DOHH2 (cell line): ENCODE data around the gene HAL.

Experiments used
- H3F3A ChIP-seq: fragments of 200-600 bp; sonication (generic), shearing (Covaris generic); 2 replicates; pipeline ENCODE4 v1.6.0; 2016; ENCODE audit warnings: antibody characterized with exemption, mild to moderate bottlenecking; ENCODE audit not compliant: control insufficient read depth, insufficient read depth
- H3K27ac ChIP-seq: fragments of 200-600 bp; sonication (generic); 2 replicates; pipeline ENCODE4 v1.5.1; 2014; ENCODE audit warnings: low read depth, mild to moderate bottlenecking, low read length, moderate library complexity
- H3K27me3 ChIP-seq: fragments of 200-600 bp; sonication (generic); 2 replicates; pipeline ENCODE4 v1.6.1; 2014; ENCODE audit warnings: mild to moderate bottlenecking, low read length, mixed read lengths; ENCODE audit not compliant: control insufficient read depth
- H3K36me3 ChIP-seq: fragments of 200-600 bp; sonication (generic); 2 replicates; pipeline ENCODE4 v1.6.1; 2014; ENCODE audit warnings: mild to moderate bottlenecking, low read length, moderate library complexity, mixed read lengths; ENCODE audit not compliant: control insufficient read depth
- H3K4me1 ChIP-seq: fragments of 200-600 bp; sonication (generic); 2 replicates; pipeline ENCODE4 v1.6.1; 2014; ENCODE audit warnings: mild to moderate bottlenecking, low read length, mixed read lengths; ENCODE audit not compliant: control insufficient read depth
- H3K4me2 ChIP-seq: fragments of 200-600 bp; sonication (generic); 2 replicates; pipeline ENCODE4 v1.6.0; 2014; ENCODE audit warnings: mild to moderate bottlenecking, low read length, moderate library complexity
- H3K4me3 ChIP-seq: fragments of 200-600 bp; sonication (generic); 2 replicates; pipeline ENCODE4 v1.5.1; 2014; ENCODE audit warnings: mild to moderate bottlenecking, low read length, mixed read lengths
- H3K79me2 ChIP-seq: fragments of 200-600 bp; sonication (generic); 2 replicates; pipeline ENCODE4 v1.6.1; 2014; ENCODE audit warnings: mild to moderate bottlenecking, low read length, mixed read lengths; ENCODE audit not compliant: control insufficient read depth
- H3K9me2 ChIP-seq: fragments of 200-600 bp; sonication (generic); replicated peaks from 2 replicates; pipeline ENCODE4 v1.6.1; 2014; ENCODE audit warnings: mild to moderate bottlenecking, low read length, mixed read lengths; ENCODE audit not compliant: control insufficient read depth
- H3K9me3 ChIP-seq: fragments of 200-600 bp; sonication (generic); 2 replicates; pipeline ENCODE4 v1.6.1; 2014; ENCODE audit warnings: antibody characterized with exemption, low read length, mixed read lengths; ENCODE audit not compliant: control insufficient read depth, insufficient read depth
- H4K20me1 ChIP-seq: fragments of 200-600 bp; sonication (generic); 2 replicates; pipeline ENCODE4 v1.6.0; 2014; ENCODE audit warnings: low read depth, mild to moderate bottlenecking, antibody characterized with exemption, low read length, moderate library complexity; ENCODE audit not compliant: control insufficient read depth, insufficient read depth
- EZH2phosphoT487 ChIP-seq: fragments of 200-600 bp; sonication (generic); IDR thresholded peaks from 2 replicates; pipeline ENCODE4 v1.6.1; 2017; ENCODE audit warnings: borderline replicate concordance, mild to moderate bottlenecking, antibody characterized with exemption, low read length, moderate library complexity, mixed read lengths
- TF ChIP-seq, protein P1 (sequence below): fragments of 200-600 bp; sonication (generic); IDR thresholded peaks from one replicate; pipeline ENCODE4 v1.5.1; 2014; ENCODE audit warnings: antibody characterized with exemption, mild to moderate bottlenecking, low read depth, low read length; ENCODE audit not compliant: poor library complexity, severe bottlenecking

The HAL gene

DNA sequence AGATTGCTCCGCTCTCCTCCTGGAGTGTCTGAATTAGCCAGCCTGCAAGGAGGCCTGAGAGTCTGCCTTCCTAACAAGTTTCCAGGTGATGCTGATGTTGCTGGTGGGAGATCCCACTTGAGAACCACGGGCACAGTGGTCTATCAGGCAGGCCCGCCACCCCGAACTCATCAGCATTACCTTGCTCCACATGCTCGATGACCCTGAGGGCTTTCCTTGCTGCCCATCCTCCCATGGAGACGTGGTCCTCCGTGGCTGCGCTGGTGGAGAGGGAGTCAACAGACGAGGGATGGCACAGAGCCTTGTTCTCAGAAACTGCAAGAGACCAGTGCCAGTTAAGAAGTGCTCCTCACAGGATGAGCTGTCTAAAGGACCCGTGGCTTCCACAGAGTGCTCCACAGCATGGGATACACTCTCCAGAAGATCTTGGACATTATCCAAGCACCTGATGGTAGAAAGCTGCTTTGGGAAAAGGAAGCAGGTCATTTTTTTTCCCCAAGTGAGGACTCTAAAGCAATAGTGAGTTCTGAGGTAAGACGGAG is 18.3 kb downstream of the HAL start:
- Histone ChIP-seq H3K4me1 (peaks cover 22% of the 10 kb centered on the region), H4K20me1 (no peaks in the 10 kb centered on the region), H3K27me3 (no peaks in the 10 kb centered on the region), H3K4me3 (no peak overlapping the region), H3K9me2 (no peaks in the 10 kb centered on the region), H3K27ac (no peak overlapping the region), H3F3A (no peaks in the 10 kb centered on the region), H3K4me2 (no peak overlapping the region), H3K36me3 (no peaks in the 10 kb centered on the region), H3K9me3 (no peaks in the 10 kb centered on the region), H3K79me2 (no peaks in the 10 kb centered on the region)
- TF ChIP-seq, protein P1, sequence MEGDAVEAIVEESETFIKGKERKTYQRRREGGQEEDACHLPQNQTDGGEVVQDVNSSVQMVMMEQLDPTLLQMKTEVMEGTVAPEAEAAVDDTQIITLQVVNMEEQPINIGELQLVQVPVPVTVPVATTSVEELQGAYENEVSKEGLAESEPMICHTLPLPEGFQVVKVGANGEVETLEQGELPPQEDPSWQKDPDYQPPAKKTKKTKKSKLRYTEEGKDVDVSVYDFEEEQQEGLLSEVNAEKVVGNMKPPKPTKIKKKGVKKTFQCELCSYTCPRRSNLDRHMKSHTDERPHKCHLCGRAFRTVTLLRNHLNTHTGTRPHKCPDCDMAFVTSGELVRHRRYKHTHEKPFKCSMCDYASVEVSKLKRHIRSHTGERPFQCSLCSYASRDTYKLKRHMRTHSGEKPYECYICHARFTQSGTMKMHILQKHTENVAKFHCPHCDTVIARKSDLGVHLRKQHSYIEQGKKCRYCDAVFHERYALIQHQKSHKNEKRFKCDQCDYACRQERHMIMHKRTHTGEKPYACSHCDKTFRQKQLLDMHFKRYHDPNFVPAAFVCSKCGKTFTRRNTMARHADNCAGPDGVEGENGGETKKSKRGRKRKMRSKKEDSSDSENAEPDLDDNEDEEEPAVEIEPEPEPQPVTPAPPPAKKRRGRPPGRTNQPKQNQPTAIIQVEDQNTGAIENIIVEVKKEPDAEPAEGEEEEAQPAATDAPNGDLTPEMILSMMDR: no peak
- no peak for TF ChIP-seq EZH2phosphoT487

DNA sequence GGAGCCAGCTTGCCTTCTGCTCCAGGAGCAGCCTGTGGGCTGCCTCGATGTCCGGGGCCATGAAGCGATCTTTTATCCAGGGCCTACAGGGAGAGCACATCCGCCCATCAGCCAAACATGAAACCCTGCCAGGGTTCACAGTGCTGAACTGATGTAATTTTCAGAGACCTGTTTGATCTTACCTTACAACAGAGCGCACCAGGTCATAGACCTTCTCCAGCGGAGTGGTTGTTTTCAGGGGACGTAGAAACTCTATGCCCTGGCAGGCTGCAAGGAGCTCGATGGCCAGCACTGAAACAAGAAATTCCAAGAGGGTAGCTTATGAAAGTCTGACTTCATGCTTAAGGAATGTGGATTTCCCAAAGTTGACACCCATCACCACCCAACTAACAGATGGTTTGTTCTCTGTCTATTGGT is 19.7 kb downstream of the HAL start:
- Histone ChIP-seq H3K4me2 (no peak overlapping the region), H3K27me3 (no peaks in the 10 kb centered on the region), H3K4me1 (peaks cover 22% of the 10 kb centered on the region), H3K79me2 (no peaks in the 10 kb centered on the region), H3K9me2 (no peaks in the 10 kb centered on the region), H4K20me1 (no peaks in the 10 kb centered on the region), H3K4me3 (no peak overlapping the region), H3K9me3 (no peaks in the 10 kb centered on the region), H3F3A (no peaks in the 10 kb centered on the region), H3K36me3 (no peaks in the 10 kb centered on the region), H3K27ac (no peak overlapping the region)
- TF ChIP-seq, protein P1: no peak
- TF ChIP-seq EZH2phosphoT487: no peak

DNA sequence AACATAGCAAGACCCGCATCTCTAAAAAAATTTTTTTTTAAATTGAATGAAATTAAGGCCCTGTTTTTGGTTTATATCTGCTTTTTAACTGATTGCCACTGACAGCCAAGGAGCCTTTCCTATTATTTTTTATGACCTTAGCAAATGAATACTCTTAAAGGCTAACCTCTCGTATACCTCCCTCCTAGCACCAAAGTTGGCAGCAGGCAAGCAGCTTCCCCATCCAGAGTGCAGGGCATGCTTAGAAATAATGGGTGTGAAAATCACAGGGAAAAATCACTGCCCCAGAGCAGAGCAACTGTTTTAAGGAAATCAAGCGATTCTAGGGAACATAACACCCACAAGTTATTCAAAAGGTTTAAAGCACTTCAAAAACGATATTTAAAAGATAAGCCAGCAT is 20.7 kb downstream of the HAL start:
- Histone ChIP-seq H3F3A (no peaks in the 10 kb centered on the region), H3K9me3 (no peaks in the 10 kb centered on the region), H3K4me1 (peaks cover 22% of the 10 kb centered on the region)

More for the DNA sequence above, 20.7 kb downstream of the HAL start:
- Histone ChIP-seq H3K4me2 (no peak overlapping the region), H3K4me3 (no peak overlapping the region), H3K36me3 (no peaks in the 10 kb centered on the region), H3K27ac (no peak overlapping the region), H3K9me2 (no peaks in the 10 kb centered on the region), H3K79me2 (no peaks in the 10 kb centered on the region), H4K20me1 (no peaks in the 10 kb centered on the region), H3K27me3 (no peaks in the 10 kb centered on the region)
- TF ChIP-seq, protein P1: no peak
- TF ChIP-seq EZH2phosphoT487: no peak
